ENCODE results near the gene FAF1. TPM values are rescaled to one million over a fixed set of nuclear protein-coding genes. Genes with fewer than 3 reads are reported as not detected.

Gene FAF1
- total and polyA plus RNA-seq, 2 of the 8 experiments (the other 6 are each of a cell fraction or from before 2014, with no cell fraction given) = 10.8 to 65.9 TPM

GRCh38 chr1:50610563-50610962, 349.5 kb downstream of the FAF1 start (continued):
- no peak for TF ChIP-seq CHD7 (IDR thresholded peaks at IDR 0.05; ENCODE audit: insufficient replicate concordance, low read length)
- TF ChIP-seq MAX (IDR thresholded peaks at IDR 0.05) = no peak
- TF ChIP-seq JUND (IDR thresholded peaks at IDR 0.05; ENCODE audit: low read length) = no peak
- no peak for TF ChIP-seq SP2 (IDR thresholded peaks at IDR 0.05; ENCODE audit: low read length)
- TF ChIP-seq SP1 (IDR thresholded peaks at IDR 0.05; ENCODE audit: low read depth, low read length) = no peak
- no peak for TF ChIP-seq TEAD4 (IDR thresholded peaks at IDR 0.05; ENCODE audit: low read depth, low read length)
- TF ChIP-seq HDAC6 (IDR thresholded peaks at IDR 0.05; ENCODE audit: low read depth, low read length) = no peak
- TF ChIP-seq POU5F1 (IDR thresholded peaks at IDR 0.05; ENCODE audit: low read depth, low read length) = no peak
- no peak for TF ChIP-seq SIX5 (IDR thresholded peaks at IDR 0.05; ENCODE audit: low read depth, low read length)
- TF ChIP-seq CHD1 (IDR thresholded peaks at IDR 0.05; ENCODE audit: low read depth, low read length) = no peak
- no peak for TF ChIP-seq SUZ12 (IDR thresholded peaks at IDR 0.05; ENCODE audit: low read length)

Data from H1 (cell line).